22Rv1 (cell line): ENCODE data around the gene AKR1D1.

Experiments used
- CTCF ChIP-seq: fragments of 450-650 bp; IDR thresholded peaks from 2 replicates; pipeline ENCODE4 v1.5.1; 2017; ENCODE audit warnings: mild to moderate bottlenecking
- ZFX ChIP-seq: fragments of 450-650 bp; IDR thresholded peaks from 2 replicates; pipeline ENCODE4 v1.6.1; 2017; ENCODE audit warnings: antibody characterized with exemption, borderline replicate concordance

GRCh38 chr7:138144958-138145357, 68.7 kb downstream of the AKR1D1 start:
- no peak for TF ChIP-seq CTCF
- TF ChIP-seq ZFX: no peak
